SK-N-MC (cell line): ENCODE measurements around the gene PTGES2.

Source experiments
- EZH2 ChIP-seq: fragments of 200-600 bp; sonication (generic); IDR thresholded peaks from one replicate; pipeline ENCODE4 v1.6.1; 2017; ENCODE audit warnings: antibody characterized with exemption
- POLR2AphosphoS5 ChIP-seq: IDR thresholded peaks from 2 replicates; pipeline ENCODE4 v1.6.1; 2012; ENCODE audit warnings: mild to moderate bottlenecking, low read depth, low read length, borderline replicate concordance

GRCh38 chr9:128124451-128124850, 3.1 kb downstream of the PTGES2 start:
- TF ChIP-seq POLR2AphosphoS5: no peak
- no peak for TF ChIP-seq EZH2
